Measurements from ENCODE around the gene SDK1. TPM values are rescaled to one million over a fixed set of nuclear protein-coding genes. Genes with fewer than 3 reads are reported as not detected.

The SDK1 gene
- total and polyA plus RNA-seq, 4 donors = 0.12 to 0.47 (median 0.36) TPM

DNA sequence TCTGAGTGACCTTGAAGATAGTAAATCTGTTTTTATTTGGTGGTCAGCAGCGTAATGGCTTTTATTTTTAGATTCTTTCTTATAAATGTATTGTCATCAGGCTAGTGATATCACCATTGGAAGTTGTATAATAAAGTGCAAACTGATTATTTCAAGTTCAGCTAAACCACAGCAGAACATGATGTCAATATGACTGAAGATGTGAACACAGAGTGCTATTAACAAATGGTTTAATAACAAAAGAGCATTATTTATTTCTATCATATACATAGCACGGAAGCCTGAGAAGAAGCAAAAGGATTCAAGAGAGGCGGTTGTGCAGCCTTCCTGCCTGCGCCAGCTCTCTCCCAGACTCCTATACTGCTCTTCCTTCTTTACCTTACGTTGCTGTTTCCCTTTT lies 142.7 kb downstream of the SDK1 start:
- Histone ChIP-seq H3K9me3 (ENCODE audit: control insufficient read depth in 4 of 4, low read length in 3 of 4) (peaks cover 0 to 7% (median 0%) of the 10 kb centered on the region in 4 donors), H3K27me3 (ENCODE audit: control insufficient read depth in 4 of 4, insufficient read depth in 4 of 4, low read length in 3 of 4) (peaks cover 0 to 5% (median 0%) of the 10 kb centered on the region in 4 donors), H3K36me3 (ENCODE audit: control insufficient read depth in 4 of 4, insufficient read depth in 3 of 4, low read depth in 1 of 4, low read length in 3 of 4) (no peaks in the 10 kb centered on the region), H3K4me3 (ENCODE audit: low read depth in 1 of 3, low read length in 3 of 3) (no peak overlapping the region), H3K9ac (ENCODE audit: low read depth in 1 of 2, low read length in 2 of 2) (no peak overlapping the region), H3K27ac (ENCODE audit: low read depth in 1 of 2, low read length in 2 of 2) (no peak overlapping the region), H3K4me1 (ENCODE audit: control insufficient read depth in 4 of 4, insufficient read depth in 4 of 4, low read length in 3 of 4) (no peaks in the 10 kb centered on the region)
- no peak for TF ChIP-seq FOXA1 (IDR thresholded peaks at IDR 0.05)
- TF ChIP-seq, protein P1, sequence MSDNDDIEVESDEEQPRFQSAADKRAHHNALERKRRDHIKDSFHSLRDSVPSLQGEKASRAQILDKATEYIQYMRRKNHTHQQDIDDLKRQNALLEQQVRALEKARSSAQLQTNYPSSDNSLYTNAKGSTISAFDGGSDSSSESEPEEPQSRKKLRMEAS (IDR thresholded peaks at IDR 0.05) = no peak
- TF ChIP-seq GABPA (IDR thresholded peaks at IDR 0.05 in 1 of 2, conservative IDR thresholded peaks at IDR 0.05 in 1 of 2) = no peak
- no peak for TF ChIP-seq EGR1 (IDR thresholded peaks at IDR 0.05; ENCODE audit: low read depth in 2 of 2)
- no peak for DNase-seq (ENCODE audit: low spot score)
- 91% methylated on average over 5 of the region's 5 CpGs for WGBS

DNA sequence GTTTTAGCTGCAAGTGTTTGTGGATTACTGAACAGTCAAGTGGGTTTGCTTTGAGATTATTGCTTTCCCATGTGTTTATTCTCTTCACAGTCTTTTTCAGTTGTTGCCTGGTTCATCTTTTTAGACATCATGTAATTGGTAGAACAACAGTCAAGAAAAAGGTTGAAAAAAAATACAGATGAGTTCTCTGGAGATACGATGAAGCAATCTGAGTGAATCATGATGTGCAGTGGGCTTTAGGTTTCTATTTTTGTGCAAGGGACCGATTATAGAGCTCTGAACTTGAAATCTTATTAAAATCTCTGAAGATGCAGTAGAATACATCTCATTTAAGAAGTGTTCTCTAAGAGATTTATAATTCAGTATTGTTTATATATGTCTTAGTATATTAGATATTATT lies 145.7 kb downstream of the SDK1 start:
- Histone ChIP-seq H3K4me3 (ENCODE audit: low read depth in 1 of 3, low read length in 3 of 3) (no peak overlapping the region), H3K27ac (ENCODE audit: low read depth in 1 of 2, low read length in 2 of 2) (no peak overlapping the region), H3K9me3 (ENCODE audit: control insufficient read depth in 4 of 4, low read length in 3 of 4) (peaks cover 0 to 7% (median 0%) of the 10 kb centered on the region in 4 donors), H3K9ac (ENCODE audit: low read depth in 1 of 2, low read length in 2 of 2) (no peak overlapping the region), H3K36me3 (ENCODE audit: control insufficient read depth in 4 of 4, insufficient read depth in 3 of 4, low read depth in 1 of 4, low read length in 3 of 4) (no peaks in the 10 kb centered on the region), H3K4me1 (ENCODE audit: control insufficient read depth in 4 of 4, insufficient read depth in 4 of 4, low read length in 3 of 4) (no peaks in the 10 kb centered on the region), H3K27me3 (ENCODE audit: control insufficient read depth in 4 of 4, insufficient read depth in 4 of 4, low read length in 3 of 4) (peaks cover 0 to 3% (median 0%) of the 10 kb centered on the region in 4 donors)
- WGBS = 83% methylated on average over 2 of the region's 2 CpGs
- TF ChIP-seq HNF4A (conservative IDR thresholded peaks at IDR 0.05) = no peak
- no peak for TF ChIP-seq TAF1 (conservative IDR thresholded peaks at IDR 0.05)
- TF ChIP-seq, protein P2, sequence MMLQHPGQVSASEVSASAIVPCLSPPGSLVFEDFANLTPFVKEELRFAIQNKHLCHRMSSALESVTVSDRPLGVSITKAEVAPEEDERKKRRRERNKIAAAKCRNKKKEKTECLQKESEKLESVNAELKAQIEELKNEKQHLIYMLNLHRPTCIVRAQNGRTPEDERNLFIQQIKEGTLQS (IDR thresholded peaks at IDR 0.05) = no peak
- TF ChIP-seq RXRA (IDR thresholded peaks at IDR 0.05) = no peak
- TF ChIP-seq, protein P3, sequence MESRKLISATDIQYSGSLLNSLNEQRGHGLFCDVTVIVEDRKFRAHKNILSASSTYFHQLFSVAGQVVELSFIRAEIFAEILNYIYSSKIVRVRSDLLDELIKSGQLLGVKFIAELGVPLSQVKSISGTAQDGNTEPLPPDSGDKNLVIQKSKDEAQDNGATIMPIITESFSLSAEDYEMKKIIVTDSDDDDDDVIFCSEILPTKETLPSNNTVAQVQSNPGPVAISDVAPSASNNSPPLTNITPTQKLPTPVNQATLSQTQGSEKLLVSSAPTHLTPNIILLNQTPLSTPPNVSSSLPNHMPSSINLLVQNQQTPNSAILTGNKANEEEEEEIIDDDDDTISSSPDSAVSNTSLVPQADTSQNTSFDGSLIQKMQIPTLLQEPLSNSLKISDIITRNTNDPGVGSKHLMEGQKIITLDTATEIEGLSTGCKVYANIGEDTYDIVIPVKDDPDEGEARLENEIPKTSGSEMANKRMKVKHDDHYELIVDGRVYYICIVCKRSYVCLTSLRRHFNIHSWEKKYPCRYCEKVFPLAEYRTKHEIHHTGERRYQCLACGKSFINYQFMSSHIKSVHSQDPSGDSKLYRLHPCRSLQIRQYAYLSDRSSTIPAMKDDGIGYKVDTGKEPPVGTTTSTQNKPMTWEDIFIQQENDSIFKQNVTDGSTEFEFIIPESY (IDR thresholded peaks at IDR 0.05) = no peak
- TF ChIP-seq, protein P4, sequence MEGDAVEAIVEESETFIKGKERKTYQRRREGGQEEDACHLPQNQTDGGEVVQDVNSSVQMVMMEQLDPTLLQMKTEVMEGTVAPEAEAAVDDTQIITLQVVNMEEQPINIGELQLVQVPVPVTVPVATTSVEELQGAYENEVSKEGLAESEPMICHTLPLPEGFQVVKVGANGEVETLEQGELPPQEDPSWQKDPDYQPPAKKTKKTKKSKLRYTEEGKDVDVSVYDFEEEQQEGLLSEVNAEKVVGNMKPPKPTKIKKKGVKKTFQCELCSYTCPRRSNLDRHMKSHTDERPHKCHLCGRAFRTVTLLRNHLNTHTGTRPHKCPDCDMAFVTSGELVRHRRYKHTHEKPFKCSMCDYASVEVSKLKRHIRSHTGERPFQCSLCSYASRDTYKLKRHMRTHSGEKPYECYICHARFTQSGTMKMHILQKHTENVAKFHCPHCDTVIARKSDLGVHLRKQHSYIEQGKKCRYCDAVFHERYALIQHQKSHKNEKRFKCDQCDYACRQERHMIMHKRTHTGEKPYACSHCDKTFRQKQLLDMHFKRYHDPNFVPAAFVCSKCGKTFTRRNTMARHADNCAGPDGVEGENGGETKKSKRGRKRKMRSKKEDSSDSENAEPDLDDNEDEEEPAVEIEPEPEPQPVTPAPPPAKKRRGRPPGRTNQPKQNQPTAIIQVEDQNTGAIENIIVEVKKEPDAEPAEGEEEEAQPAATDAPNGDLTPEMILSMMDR (IDR thresholded peaks at IDR 0.05; ENCODE audit: low read depth, low read length, missing input control) = no peak
- TF ChIP-seq EGR1 (IDR thresholded peaks at IDR 0.05; ENCODE audit: low read depth in 2 of 2) = no peak
- no peak for TF ChIP-seq NR2F2 (IDR thresholded peaks at IDR 0.05)
- no peak for TF ChIP-seq HNF4G (IDR thresholded peaks at IDR 0.05)
- no peak for TF ChIP-seq FOXA1 (IDR thresholded peaks at IDR 0.05)
- no peak for TF ChIP-seq YY1 (IDR thresholded peaks at IDR 0.05)
- no peak for DNase-seq (ENCODE audit: low spot score)

DNA sequence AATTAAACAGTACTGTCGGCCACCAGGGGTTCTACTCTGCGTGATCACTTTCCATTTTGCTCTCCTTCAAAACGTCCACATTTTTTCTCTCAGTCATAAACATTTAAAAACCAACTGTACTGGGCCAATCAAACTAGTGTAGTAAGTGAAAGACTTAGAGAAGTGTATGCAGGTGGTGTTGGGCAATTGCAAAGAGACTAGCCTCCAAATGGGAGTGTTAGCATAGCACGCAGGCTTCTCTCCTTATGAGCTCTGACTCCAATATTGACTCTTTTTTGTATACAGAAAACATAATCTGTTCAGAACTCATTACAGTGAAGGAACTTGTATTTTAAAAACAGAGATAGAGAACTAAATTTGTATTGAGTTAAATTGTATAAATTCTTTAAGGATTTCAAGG lies 150.6 kb downstream of the SDK1 start:
- Histone ChIP-seq H3K9me3 (ENCODE audit: control insufficient read depth in 4 of 4, low read length in 3 of 4) (peaks cover 0 to under 1% (median 0%) of the 10 kb centered on the region in 4 donors), H3K27ac (ENCODE audit: low read depth in 1 of 2, low read length in 2 of 2) (no peak overlapping the region)
- 76% methylated on average over 4 of the region's 4 CpGs for WGBS

More for the DNA sequence above, 150.6 kb downstream of the SDK1 start:
- Histone ChIP-seq H3K4me3 (ENCODE audit: low read depth in 1 of 3, low read length in 3 of 3) (no peak overlapping the region), H3K36me3 (ENCODE audit: control insufficient read depth in 4 of 4, insufficient read depth in 3 of 4, low read depth in 1 of 4, low read length in 3 of 4) (no peaks in the 10 kb centered on the region), H3K9ac (ENCODE audit: low read depth in 1 of 2, low read length in 2 of 2) (no peak overlapping the region), H3K4me1 (ENCODE audit: control insufficient read depth in 4 of 4, insufficient read depth in 4 of 4, low read length in 3 of 4) (no peaks in the 10 kb centered on the region), H3K27me3 (ENCODE audit: control insufficient read depth in 4 of 4, insufficient read depth in 4 of 4, low read length in 3 of 4) (peaks cover 0 to 3% (median 0%) of the 10 kb centered on the region in 4 donors)
- no peak for DNase-seq (ENCODE audit: low spot score)
- TF ChIP-seq SP1 (IDR thresholded peaks at IDR 0.05) (no peak), RAD21 (IDR thresholded peaks at IDR 0.05) (no peak), NR2F2 (IDR thresholded peaks at IDR 0.05) (no peak)
- TF ChIP-seq, protein P2 (IDR thresholded peaks at IDR 0.05) = no peak

Data from liver (tissue), 9 donors.